GM21529 (cell line): ENCODE data around the gene TEKT2.

Source experiments
- ATAC-seq: cut with Tn5 transposase; IDR thresholded peaks from one replicate; pipeline ENCODE4 v1.9.1; 2021; ENCODE audit not compliant: unreplicated experiment

TEKT2 gene

GRCh38 chr1:36126797-36127500, 43.1 kb downstream of the TEKT2 start:
- no peak for ATAC-seq

DNA sequence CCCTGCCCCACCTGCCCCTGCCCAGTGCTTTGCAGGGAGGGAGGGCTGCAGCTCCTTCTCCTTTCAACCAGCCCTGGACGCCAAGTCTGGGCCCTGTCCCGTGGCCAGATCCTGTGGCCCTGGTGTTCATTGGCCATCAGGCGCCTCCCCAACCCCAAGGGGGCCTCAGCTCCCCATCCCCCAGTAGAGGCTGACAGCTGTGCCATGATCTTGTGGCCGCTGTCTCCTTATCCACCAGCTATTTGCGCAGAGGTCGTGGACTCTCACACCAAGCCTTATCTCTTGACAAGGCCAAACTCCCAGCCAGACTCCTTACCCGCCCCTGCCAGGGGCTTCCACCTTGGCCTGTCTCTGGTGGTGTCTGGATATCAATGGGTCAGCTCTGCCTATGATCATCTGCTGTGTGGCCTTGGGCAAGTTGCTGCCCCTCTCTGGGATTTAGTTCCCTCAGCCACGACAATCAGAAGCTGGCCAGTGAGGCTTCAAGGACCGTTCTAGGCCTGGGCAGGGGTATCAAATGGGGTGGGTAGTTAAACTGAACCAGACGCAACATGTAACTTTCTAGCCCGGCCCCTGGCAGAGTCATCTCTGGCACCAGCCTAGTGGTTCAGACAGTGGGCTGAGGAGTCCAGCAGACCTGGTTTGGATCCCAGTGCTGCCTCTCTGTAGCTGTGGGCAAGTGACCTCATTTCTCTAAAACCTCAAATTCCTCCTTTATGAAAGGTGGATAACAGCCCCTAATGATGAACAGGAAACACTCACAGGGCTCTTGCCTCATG, 44.4 kb downstream of the TEKT2 start:
- ATAC-seq: no peak

DNA sequence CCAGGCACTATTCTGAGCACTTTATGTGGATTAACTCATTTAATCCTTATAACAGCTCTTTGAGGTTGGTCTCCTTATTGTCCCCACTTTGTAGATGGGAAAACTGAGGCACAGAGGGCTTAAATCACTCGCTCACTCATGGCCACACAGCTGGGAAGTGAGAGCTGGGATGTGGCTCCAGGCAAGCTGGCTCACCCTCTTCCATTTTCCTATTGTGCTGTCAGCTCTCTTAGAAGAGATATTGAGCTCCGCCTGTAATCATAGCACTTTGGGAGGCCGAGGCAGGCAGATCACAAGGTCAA, 45.0 kb downstream of the TEKT2 start:
- no peak for ATAC-seq

- ATAC-seq: no peak
Measured at GRCh38 chr1:36132029-36132428, 48.1 kb downstream of the TEKT2 start.

GRCh38 chr1:36133484-36133883, 49.6 kb downstream of the TEKT2 start:
- no peak for ATAC-seq

GRCh38 chr1:36134031-36134430, 50.1 kb downstream of the TEKT2 start:
- ATAC-seq: no peak

GRCh38 chr1:36134505-36135329, 50.8 kb downstream of the TEKT2 start:
- ATAC-seq: no peak

DNA sequence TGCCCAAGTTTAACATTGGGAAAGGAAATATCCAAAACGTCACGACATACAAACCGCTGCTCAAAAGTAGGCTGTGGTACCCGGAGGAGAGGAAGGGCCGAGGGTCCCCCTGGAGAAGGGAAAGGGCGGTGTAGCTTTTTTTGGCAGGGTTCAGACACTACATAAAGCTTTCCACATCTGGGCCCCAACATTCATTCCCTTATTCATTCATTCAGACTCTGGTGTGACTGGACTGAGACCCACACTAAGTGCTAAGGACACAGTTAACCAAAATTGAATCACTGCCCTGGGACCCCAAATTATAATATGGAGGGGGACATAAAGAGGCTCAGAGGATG, 51.4 kb downstream of the TEKT2 start:
- ATAC-seq: no peak

DNA sequence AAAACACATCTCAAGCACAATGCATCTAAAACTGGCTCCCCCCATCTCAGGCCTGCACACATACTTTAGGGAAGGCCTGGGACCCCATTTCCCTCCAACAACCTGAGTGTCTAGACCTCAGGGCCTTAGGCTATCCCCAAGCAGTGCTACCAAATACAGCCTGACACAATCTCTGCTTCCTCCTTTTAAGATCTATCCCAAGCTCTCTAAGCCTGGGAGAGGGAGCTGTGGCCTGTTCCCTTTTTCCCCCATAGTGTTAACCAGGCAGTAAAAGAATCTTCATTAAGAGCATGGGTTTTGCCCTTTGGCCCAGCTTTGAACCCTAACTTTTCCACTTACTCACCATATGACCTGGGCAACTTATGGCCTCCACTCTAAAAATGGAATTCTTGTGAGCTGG, 51.9 kb downstream of the TEKT2 start:
- no peak for ATAC-seq

GRCh38 chr1:36136535-36136934, 52.6 kb downstream of the TEKT2 start:
- ATAC-seq: no peak

GRCh38 chr1:36137226-36137625, 53.3 kb downstream of the TEKT2 start:
- no peak for ATAC-seq

DNA sequence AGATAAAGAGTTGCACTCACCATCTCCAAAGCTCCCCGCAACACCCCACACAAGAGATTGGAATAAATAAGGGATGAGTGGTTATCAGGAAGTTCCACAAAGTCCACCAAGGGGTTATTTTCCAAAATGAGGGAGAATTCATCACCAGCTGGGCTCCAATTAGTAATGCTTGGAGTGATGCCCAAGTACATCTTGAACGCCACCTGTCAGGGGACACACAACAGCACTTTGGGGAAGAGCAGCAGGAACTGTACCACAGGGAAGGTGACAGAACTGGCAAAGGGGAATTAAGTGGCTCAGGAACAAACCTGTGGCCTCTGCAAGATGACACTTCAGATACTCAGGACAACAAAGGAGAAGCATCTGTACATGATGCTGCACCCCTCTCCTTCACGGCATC, 53.9 kb downstream of the TEKT2 start:
- no peak for ATAC-seq
